Raji (cell line): ENCODE measurements around the gene ZNF639.
A peak's percentile ranks its signal among the peaks of the same experiment; 100 is the strongest.

ENCODE experiments used
- POLR2A ChIP-seq: IDR thresholded peaks from 2 replicates; pipeline ENCODE4 v1.6.1; 2011; ENCODE audit warnings: low read depth, low read length, control low read depth; ENCODE audit not compliant: insufficient read depth

ZNF639 gene

GRCh38 chr3:179308001-179308400 lies 14.8 kb upstream of the ZNF639 start:
- TF ChIP-seq POLR2A: no peak

- no peak for TF ChIP-seq POLR2A
These were observed 13.4 kb upstream of the ZNF639 start for GRCh38 chr3:179309225-179310078.

GRCh38 chr3:179318876-179319275 lies 4.0 kb upstream of the ZNF639 start:
- no peak for TF ChIP-seq POLR2A

- no peak for TF ChIP-seq POLR2A
These were observed 1.1 kb upstream of the ZNF639 start for GRCh38 chr3:179321668-179322285.

GRCh38 chr3:179323197-179324110 lies 623 bp downstream of the ZNF639 start:
- TF ChIP-seq POLR2A: no peak

- no peak for TF ChIP-seq POLR2A
These were observed 1.5 kb downstream of the ZNF639 start for GRCh38 chr3:179324270-179324754.

- TF ChIP-seq POLR2A: no peak
These were observed 7.6 kb downstream of the ZNF639 start for GRCh38 chr3:179330438-179330837.

GRCh38 chr3:179332240-179332639 lies 9.4 kb downstream of the ZNF639 start:
- TF ChIP-seq POLR2A: no peak

- TF ChIP-seq POLR2A: no peak
These were observed 10.3 kb downstream of the ZNF639 start for GRCh38 chr3:179333084-179333483.

GRCh38 chr3:179336345-179336929 lies 13.6 kb downstream of the ZNF639 start:
- TF ChIP-seq POLR2A: no peak

- TF ChIP-seq POLR2A: peak; percentile 97
These were observed 24.7 kb downstream of the ZNF639 start, which contains the start of gene MFN1 for GRCh38 chr3:179347345-179348194. TSS of gene MFN1 (plus strand) at chr3:179347709. CDS start at chr3:179348852, 1,143 bp downstream.

- TF ChIP-seq POLR2A: no peak
These were observed 25.6 kb downstream of the ZNF639 start for GRCh38 chr3:179348325-179349013.

- no peak for TF ChIP-seq POLR2A
These were observed 33.2 kb downstream of the ZNF639 start for GRCh38 chr3:179355996-179356395.
